ENCODE results near the gene ERBB4.

DNA sequence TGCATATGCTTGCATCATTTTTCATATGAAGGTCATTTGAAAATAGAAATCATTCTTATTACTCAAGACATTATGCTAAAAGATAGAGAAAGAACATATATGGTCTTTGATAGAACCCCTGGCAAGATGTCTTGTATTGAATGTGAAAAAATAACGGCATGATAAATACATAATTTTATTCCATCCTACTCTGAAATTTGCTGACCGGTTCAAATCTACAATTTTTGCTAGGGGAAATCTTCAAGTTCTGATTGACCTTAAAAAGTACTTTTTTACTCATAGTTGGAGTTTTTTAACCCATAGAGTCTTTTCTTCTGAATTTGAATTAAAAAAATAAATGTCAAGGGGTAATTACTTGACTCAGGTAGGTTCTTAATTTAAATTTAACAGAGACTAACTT lies 920.8 kb downstream of the ERBB4 start:
- TF ChIP-seq CTCF (IDR thresholded peaks at IDR 0.05): no peak
- no peak for TF ChIP-seq POLR2A (IDR thresholded peaks at IDR 0.05)
- no peak for TF ChIP-seq EP300 (IDR thresholded peaks at IDR 0.05; ENCODE audit: low read depth)
- TF ChIP-seq POLR2AphosphoS5 (IDR thresholded peaks at IDR 0.05): no peak

Data from transverse colon (tissue), 4 donors.